GM12873 (cell line): ENCODE results near the gene LY6G5C.

Experiments used
- TF ChIP-seq, protein P1 (sequence below): IDR thresholded peaks from 2 replicates; pipeline ENCODE4 v1.5.1; 2012; ENCODE audit warnings: low read depth, mild to moderate bottlenecking, moderate library complexity, low read length, control low read depth; ENCODE audit not compliant: insufficient read depth; ENCODE audit errors: missing control alignments

LY6G5C gene

DNA sequence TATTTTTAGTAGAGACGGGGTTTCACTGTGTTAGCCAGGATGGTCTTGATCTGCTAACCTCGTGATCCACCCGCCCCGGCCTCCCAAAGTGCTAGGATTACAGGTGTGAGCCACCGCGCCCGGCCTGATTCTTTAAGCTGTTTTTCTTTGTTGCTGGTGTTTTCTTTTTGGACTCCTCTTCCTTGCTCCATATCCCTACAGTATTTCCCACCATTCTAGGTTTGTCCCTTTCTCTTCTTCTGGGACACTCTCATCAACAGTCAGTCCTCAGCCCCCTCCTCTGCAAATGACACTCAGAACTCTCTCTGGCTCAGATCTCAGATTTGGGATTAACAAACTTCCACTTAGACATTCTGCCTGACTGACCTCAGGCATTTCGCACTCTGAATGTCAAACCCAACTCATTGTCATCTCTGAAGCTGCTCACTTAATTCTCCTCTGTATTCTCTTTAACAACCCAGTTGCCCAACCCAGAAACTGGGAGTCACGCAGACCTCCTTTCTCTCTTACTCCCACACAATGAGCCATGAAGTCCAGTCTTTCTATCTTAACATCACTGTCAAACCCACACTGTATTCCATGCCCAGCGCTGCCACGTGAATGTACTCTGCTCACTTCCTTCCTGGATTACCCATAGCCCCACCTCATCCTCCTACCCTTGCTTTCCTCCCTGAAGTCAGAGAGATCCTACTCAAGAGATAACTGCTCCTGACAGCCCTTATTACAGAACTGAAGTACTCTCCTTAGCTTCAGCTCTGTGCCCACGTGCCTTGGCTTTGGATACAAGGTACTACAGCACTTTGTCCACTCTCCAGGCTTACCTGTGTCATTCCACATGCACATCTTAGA is 44.9 kb upstream of the LY6G5C start:
- TF ChIP-seq, protein P1, sequence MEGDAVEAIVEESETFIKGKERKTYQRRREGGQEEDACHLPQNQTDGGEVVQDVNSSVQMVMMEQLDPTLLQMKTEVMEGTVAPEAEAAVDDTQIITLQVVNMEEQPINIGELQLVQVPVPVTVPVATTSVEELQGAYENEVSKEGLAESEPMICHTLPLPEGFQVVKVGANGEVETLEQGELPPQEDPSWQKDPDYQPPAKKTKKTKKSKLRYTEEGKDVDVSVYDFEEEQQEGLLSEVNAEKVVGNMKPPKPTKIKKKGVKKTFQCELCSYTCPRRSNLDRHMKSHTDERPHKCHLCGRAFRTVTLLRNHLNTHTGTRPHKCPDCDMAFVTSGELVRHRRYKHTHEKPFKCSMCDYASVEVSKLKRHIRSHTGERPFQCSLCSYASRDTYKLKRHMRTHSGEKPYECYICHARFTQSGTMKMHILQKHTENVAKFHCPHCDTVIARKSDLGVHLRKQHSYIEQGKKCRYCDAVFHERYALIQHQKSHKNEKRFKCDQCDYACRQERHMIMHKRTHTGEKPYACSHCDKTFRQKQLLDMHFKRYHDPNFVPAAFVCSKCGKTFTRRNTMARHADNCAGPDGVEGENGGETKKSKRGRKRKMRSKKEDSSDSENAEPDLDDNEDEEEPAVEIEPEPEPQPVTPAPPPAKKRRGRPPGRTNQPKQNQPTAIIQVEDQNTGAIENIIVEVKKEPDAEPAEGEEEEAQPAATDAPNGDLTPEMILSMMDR, result no peak

DNA sequence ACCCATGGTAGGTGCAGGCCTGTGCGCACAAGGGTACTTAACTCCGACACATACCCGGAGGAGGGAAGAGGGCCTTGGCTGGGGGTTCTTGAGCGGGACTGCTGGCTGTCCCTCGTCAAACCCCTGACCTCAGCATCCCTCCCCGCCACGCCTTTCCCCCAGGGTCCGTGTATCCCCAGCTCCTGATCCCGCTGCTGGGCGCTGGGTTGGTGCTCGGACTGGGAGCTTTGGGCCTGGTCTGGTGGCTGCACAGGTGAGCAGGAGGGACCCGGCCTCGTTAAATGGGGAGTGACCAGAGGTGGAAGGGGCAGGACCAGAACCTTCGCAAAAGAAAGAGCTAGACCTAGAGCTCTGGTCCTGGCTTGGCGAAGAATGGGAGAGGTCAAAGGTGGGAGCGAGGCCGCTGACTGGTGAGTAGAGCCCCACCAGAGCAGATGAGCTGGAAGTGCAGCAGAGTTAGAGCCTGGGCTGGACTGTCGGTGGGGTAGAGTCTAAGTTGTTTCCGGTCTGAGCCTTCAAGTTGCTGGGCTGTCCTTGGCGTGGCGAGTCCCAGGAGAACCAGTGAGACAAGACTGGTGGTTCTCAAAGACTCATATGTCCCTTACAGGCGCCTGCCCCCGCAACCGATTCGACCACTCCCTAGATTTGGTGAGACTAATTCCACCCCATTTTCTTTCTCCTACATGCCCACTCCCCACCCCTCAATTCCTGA is 43.3 kb upstream of the LY6G5C start:
- TF ChIP-seq, protein P1, result no peak

DNA sequence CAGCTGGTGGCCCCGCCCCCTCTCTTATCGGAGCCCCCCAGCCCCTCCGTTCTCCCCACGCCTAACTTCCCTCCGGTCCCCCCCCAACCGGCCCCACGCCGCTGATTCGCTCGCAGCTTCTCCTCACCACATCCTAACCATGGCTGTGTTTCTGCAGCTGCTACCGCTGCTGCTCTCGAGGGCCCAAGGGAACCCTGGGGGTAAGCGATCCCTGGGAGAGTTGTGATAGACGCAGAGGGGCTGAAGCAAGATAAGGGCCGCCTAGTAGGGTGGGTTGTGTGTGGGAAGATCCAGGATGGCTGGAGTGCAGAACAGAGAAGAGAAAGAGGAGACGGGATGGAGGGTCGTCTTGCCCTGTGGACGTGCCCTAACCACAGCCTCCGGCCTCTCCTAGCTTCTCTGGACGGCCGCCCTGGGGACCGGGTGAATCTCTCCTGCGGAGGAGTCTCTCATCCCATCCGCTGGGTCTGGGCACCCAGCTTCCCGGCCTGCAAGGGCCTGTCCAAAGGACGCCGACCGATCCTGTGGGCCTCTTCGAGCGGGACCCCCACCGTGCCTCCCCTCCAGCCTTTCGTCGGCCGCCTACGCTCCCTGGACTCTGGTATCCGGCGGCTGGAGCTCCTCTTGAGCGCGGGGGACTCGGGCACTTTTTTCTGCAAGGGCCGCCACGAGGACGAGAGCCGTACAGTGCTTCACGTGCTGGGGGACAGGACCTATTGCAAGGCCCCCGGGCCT is 42.5 kb upstream of the LY6G5C start, which contains the start of gene MPIG6B:
TSS of gene MPIG6B (plus strand) at position 129 of the 735 bp plus-strand sequence. CDS start at position 140, 11 bp downstream.
- TF ChIP-seq, protein P1, result no peak

DNA sequence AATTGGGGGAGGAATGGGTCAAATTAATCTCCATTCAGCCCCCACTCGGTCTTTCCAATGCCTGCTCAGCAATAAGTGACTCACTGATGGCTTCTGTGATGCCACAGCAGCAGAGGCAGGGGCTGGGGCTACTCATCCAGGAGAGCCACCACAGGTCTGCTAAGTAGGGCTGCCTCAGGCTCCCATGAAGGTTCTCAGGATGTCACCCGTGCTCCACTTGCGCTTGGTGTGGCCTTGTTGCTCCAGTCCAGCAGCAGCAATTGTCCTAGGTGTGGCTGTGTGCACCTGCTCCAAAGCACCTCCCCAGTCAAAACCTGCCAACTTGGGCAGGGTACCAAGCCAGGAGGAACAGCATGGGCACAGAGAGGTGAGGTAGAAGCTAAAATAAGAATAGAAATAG is 41.3 kb upstream of the LY6G5C start:
- TF ChIP-seq, protein P1, result no peak

DNA sequence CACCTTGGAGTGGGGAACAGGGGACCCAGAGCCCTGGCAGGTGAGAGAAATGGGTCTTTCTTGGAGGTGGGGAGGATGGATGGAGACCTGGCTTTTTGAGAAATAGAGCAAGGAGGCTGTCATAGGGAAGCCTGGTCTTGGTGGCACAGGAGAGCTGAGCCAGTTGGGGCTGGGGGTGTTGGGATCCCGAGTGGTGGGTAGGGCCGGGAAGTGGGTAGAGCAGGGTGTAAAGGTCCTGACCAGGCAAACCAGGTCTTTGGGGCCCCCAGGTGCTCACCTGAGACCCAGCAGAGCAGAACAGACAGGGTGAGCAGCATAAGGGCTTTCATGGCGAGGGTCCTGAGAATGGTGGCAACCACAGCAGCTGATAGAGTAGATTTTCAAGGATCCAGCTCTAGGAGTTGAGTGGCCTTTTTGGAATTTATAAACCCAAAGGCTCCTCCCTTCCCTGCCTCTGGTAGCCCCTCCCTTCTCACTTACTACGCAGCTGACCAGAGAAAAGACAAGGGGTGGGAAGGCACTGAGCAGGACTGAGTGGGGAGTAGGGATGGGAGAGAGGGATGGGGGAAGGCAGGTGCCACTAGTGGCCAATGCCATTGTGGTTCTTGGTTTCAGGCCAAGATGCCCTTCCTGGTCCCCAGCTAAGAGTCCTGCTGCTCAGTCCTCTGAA is 40.6 kb upstream of the LY6G5C start, which contains the start of gene LY6G6C:
TSS of gene LY6G6C (minus strand) at position 396 of the 670 bp plus-strand sequence. CDS start at position 329, 67 bp downstream.
- TF ChIP-seq, protein P1, result no peak

DNA sequence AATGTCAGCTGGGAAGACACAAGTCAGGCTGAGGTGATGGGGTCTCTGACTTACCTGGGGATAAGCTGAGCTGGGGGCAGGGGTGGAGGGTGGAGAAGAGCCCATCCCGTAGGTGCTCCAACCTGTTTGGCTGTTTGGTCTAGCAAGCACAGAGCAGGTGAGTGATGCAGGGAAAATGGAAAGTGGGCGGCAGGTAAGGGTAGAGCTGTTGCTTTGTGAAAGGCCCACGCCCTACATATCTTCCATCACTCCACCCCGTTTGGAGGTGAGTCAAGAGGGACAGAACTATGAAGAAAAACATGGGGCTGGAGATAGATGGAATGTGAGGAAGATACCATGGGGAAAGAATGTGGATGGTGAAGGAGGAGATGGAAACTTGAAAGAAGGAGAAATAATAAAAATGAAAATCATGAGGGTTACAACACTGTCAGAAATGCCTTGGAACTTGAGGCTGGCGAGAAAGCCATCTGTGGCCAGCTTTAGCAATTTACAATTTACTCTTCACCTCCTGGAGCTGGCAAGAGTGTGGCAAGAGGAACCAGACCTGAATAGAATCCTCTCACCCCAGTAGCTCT is 39.4 kb upstream of the LY6G5C start:
- TF ChIP-seq, protein P1, result no peak
